MV-4-11 (cell line): ENCODE measurements around the gene PLCD3.

ENCODE experiments used
- DNase-seq: peaks from one replicate; lab custom pipeline; 2025; lab: John Stamatoyannopoulos, UW

PLCD3 gene

DNA sequence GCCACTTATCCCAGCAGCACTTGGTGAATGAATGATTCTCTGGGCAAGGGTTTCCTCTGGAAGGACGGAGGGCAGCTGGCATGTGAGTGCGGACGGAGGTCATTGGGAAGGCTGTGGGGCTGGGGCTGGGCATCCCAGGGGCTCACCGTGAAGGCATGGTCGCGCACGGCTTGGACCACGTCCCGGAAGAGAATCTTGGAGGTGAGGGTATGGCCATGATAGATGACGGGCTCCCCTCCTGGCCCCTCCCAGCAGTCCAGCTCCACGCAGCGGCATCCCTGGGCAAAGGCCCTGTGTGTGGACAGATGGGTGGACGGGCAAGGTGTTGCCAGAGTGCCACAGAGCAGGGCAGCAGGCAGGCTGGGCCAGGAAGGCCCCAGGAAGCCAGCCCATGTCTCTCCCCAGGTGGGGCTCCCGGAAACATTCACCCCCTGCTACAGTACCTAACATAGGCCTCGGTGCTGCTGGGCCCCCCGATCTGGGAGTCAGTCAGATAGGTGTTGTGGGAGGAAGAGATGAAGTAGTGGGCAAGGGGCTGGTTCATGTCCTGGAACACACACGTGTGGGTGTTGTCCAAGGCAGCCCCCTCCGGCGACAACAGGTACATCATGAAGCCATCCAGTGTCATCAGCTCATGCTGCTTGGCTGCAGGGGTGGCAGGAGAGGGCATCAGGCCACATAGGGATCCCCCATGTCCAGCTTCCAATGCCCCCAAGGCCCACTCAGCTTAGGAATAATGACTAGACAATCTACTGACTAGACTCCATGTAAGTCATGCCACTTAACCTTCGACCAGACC lies 14.3 kb downstream of the PLCD3 start:
- DNase-seq = no peak

GRCh38 chr17:45117334-45117733 lies 15.0 kb downstream of the PLCD3 start:
- no peak for DNase-seq

- no peak for DNase-seq
Measured at GRCh38 chr17:45116434-45117016, 15.8 kb downstream of the PLCD3 start.

DNA sequence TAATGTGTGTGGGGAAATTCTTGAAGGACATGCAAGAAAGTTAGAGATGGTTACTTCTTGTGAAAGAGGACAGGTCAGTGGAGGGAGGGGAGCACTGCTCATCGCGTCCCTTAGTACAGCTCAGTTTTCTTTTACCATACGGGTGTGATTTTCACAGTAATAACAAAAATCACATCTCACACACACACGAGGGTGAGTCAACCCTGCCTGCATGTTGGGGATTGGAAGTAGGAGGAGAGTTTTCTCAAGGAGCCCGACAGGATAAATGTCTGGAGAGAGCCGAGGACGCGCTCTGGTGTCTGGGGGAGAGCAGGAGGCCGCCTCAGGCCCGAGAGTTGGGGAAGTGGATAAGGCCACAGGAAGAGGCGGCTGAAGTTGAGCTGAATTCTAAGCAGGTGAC lies 16.4 kb downstream of the PLCD3 start:
- no peak for DNase-seq

GRCh38 chr17:45115015-45115625 lies 17.2 kb downstream of the PLCD3 start:
- no peak for DNase-seq

DNA sequence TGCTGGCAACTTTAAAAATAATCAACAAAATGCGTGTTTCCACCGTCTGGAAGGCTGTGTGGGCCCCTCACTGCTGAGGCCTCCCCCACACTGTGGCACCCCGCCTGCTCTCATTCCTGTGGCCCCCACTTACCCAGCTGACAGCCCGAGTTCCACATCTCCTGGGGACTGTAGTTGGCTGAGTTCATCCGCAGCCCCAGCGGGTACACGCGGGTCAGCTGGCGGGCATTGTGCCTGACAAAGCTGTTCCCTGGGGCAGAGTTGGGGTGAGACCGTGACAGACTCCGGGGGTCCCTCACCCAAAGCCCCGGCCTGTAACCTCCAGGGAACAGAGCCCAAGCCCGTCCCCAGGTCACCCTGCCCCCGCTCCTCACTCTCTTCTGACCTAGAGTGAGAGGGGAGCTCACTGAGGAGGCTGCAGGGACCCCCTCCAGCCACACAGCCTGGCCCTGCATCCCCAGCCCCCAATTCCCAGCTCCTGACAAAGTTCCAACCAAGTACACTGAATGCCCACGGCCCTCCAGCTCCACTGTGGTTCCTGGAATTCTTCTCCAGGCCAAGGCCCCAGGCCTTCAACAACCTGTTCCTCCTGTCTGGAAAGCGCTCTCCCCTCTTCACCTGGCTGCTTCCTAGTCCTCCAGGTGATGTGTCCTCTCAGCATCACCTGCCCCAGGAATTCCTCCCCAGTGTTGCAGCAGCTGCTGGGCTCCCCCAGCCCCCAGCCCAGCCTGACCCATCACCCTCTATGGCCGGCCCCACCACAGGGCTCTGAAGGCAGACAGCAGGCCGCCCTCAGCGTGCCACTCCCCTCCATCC lies 18.0 kb downstream of the PLCD3 start:
- DNase-seq = no peak

DNA sequence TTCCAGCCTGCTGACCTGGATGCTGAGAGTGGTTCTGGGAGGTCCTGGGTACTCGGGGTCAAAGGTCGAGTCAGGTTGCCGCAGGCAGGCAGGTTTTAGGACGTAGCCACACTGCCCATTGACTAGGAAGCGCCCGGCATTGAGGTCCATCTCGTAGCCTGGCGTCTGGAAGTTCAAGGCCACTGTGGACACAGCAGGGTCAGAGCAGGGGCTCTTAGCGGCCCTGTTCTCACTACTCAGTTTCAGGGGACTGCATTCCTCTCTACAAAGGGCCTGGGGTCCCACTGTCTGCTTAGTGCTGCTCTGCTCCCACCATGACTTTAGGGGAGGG lies 18.9 kb downstream of the PLCD3 start:
- no peak for DNase-seq

- no peak for DNase-seq
Measured at GRCh38 chr17:45112559-45113423, 19.5 kb downstream of the PLCD3 start.

GRCh38 chr17:45111850-45112249 lies 20.5 kb downstream of the PLCD3 start:
- DNase-seq = no peak

DNA sequence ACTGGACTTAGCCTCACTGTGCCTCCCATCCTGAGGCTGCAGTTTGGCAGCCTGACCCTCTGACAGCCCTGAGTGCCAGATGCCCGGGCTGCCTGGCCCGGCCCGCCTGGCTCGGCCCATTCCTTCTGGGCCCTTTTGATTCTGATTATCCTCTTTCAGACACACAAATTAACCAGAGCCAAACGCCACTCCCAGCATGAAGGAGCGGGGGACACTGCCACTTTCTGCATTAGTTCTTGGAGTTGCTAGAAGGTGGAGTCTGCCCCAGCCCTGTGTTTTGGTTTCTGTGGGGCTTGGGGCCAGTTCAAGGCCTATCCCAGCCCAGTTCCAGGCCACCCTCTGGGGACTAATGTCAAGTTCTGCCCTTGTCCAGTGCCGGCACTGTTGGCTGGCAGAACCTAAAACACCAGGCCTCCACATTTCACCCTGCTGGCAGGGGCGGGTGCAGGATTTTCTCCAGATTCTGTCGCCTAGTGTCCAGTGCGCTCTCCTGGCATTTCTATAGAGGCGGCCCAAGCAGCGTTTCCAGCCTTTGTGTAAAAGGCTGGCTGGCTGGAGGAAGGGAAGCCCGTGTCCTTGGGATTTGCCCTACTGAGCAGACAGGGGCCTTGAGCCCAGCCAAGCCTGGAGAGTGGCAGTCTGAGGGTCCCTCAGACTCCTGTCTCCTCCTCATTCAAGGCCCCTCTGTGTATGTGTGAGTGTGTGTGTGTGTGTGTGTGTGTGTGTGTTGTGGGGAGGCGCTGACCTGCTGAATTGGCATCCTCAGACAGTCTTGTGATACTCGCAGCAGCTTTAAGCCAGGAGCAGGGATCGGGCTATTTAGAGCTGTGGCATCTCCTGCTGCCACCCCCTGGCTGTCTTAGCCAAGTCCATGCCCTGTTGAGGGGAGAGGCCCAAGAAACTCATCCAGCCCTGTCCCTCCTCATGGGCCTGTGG lies 21.4 kb downstream of the PLCD3 start:
- no peak for DNase-seq

- DNase-seq = no peak
Measured at GRCh38 chr17:45108595-45109521, 23.5 kb downstream of the PLCD3 start.

GRCh38 chr17:45108051-45108450 lies 24.3 kb downstream of the PLCD3 start:
- no peak for DNase-seq

DNA sequence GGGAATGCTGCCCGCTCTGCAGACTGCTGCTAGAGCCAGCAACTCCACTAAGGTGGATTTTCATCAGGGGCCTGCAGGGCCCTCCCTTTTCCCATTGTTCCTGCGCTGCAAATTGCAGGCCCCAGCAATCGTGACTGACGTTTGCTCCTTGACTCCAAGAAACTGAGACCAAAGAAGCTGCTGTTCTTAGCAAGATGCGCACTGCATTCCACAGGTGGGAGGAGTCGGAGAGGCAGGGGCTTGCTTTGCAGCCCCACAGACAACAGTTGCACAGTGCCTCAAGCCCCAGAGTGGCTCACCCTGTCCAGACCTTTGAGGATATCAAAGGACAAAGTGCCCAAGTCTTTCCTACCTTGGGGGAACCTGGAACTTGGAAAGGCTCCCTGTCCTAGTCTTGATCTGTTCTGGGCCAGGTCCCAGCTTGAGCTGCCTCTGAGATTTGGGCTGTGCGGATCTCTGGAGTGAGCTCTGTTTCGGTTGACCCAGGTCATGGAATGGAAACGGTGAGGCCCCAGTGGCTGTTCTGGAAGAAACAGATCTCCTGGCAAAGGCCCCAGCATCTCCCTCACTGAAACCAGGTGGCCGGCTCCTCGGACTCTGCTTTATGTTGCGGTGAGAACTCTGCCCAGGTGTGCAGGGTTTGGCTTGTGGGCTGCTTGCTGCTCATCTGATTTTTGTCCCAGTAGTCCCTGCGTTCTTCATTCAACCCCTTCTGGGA lies 24.9 kb downstream of the PLCD3 start:
- no peak for DNase-seq

DNA sequence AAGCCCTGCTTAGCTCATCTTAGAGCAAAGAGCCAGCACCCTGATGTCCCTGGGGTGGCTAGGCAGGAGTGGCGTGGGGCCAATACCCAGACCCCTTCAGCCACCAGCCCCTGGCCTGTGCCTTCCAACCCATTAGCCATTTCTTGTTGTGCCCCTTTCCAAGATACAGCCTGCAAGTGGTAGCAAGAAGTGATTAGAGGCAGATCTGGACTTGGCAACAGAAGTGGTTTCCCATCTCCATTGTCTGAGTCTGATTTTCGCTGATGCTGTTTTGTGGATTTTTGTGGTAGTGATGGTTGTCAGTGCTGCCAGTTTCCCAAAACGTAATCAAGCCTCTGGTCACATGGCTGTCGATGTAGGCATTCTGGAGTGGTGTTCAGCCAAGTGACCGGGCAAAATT lies 25.7 kb downstream of the PLCD3 start:
- DNase-seq = no peak

DNA sequence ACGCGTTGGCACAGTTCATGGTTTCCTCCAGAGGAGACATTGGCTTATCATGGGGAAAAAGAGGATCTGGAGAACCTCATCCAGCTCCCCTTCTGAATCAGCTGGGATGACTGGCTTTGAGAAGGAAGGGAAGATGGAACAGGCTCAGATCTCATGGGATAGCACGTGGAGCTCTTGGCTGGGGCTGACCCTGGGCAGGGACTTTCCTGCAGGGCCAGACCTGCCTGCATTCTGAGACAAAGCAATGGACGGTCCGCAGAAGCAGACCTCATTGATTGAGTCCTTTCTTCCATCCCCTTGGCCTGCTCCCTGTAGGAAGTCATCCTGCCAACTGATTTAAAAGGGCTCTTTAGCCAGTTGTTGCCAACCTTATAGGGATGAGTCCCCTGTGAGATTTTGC lies 26.2 kb downstream of the PLCD3 start:
- no peak for DNase-seq

GRCh38 chr17:45104907-45105624 lies 27.2 kb downstream of the PLCD3 start:
- no peak for DNase-seq

- no peak for DNase-seq
Measured at GRCh38 chr17:45104497-45104896, 27.8 kb downstream of the PLCD3 start.

DNA sequence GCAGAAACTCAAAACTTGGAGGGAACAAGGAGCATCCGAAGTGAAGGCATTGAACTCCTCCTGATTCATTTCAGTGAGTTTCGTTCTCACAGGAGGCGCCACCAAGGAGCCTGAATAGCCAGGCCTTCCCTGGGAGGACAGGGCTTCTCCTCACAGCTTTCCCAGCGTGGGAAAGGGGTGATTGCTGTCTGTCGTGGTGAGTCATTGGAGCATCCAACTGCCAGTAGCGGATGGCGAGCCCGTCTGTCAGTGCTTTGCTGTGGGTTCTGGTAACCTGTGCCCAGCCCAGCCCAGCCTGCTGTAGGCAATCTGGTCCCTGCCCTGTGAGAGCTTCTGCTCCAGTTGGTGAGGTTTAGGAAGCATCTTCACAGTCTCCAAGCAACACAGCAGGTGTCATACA lies 28.3 kb downstream of the PLCD3 start:
- DNase-seq = no peak
